ENCODE data around the gene UTS2. TPM values are rescaled to one million over a fixed set of nuclear protein-coding genes. Genes with fewer than 3 reads are reported as not detected.

Gene UTS2
- total RNA-seq, 1 donor from 2014 or later: not detected

DNA sequence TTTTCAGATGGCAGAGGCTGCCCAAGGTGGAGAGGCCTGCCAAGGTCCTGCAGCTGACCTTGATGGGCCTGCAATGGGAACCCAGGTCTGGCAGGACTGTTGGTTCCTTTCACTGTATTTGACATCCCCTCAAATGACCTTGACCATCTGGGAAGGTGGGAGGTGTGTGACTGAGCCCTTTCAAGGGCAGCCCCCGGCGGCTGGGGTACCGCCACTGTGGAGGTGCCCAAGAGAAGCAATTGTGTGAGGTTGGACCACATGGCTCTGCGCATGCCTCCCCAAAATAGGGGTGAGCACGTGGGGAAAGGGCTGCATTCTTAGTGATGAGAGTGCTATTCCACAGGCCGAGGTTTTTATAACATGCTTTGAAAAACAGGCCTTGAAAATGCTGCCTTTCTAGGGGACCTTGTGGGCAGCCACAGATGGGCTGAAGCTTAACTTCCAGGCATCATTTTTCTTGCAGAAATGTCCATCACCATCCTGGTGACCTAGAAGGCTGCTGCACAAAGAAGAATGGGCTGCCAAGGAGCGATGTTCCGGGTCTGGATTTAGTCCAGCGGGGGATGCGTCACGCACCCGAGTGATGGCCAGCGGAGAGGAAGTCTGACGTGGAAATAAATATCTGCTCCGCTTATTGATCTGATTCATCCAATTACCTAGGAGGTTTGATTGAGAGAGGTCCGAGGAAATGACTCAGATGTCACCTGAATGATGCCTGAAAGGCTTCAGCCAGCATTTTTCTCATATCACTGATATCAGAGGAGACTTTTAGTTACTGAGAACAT, 16.5 kb upstream of the UTS2 start:
- FAIRE-seq: no peak
- Histone ChIP-seq H3K4me3 (ENCODE audit: low read depth, low read length) (no peak overlapping the region), H3K36me3 (ENCODE audit: control insufficient read depth, insufficient read depth, low read length) (no peaks in the 10 kb centered on the region), H3K27me3 (ENCODE audit: control insufficient read depth, insufficient read depth, low read length) (no peaks in the 10 kb centered on the region)
- no peak for DNase-seq (ENCODE audit: low read depth)
- no peak for TF ChIP-seq CTCF (IDR thresholded peaks at IDR 0.05; ENCODE audit: insufficient read depth, low read length, severe bottlenecking)

DNA sequence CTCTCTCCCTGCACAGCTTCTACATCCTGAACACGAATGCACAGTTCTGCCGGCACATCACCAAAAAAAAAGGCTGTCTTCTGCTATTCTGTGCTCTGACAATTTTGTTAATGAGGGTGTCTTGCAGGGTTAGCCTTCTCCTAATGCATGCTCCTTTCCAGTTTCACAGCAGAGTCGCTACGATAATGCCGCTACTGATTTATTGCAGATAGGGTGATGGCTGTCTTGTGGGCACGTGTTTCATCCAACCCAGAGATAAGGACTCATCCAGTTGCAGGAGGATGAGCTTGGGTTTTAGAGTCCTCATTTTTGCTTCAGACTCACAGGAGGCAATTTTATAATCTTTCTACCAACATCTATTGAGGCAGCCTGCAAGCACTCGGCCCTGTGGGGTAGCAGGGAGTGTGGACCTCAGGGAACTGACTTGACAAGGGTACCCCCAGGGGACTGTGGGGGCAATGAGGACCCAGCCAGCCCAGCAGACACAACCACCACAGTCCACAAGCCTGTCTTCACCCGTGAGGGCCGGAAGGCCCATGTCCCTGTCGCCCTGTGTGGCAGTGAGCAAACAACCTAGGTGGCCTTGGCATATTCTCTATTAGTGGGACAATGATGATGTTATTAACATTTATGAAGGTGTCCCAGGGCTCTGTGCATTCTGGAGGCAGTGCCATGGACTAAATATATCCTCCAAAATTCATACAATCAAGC, 15.4 kb upstream of the UTS2 start:
- TF ChIP-seq CTCF (IDR thresholded peaks at IDR 0.05; ENCODE audit: insufficient read depth, low read length, severe bottlenecking): no peak
- DNase-seq (ENCODE audit: low read depth) (no peak), FAIRE-seq (no peak)
- Histone ChIP-seq H3K27me3 (ENCODE audit: control insufficient read depth, insufficient read depth, low read length) (no peaks in the 10 kb centered on the region), H3K36me3 (ENCODE audit: control insufficient read depth, insufficient read depth, low read length) (no peaks in the 10 kb centered on the region), H3K4me3 (ENCODE audit: low read depth, low read length) (no peak overlapping the region)

DNA sequence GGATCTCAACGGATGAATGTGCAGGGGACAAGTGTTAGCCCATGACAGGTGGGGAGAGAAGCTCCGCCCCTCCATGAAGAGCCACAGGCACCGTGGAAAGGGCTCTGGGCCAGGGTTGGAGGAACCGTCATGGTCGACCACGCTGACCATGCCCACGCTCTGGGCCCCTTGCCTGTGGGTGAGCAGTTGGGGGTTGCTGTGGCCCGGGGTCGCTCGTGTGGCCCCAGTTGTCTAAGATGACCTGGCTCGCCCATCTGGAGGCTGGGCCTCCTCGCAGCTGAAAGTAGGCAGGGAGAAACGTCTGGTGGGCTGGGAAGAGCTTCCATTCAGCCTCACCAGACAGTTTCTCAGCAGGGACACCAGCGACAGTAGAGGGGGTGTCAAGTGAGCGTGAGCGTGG, 13.1 kb upstream of the UTS2 start:
- DNase-seq (ENCODE audit: low read depth) (no peak), FAIRE-seq (no peak)
- TF ChIP-seq CTCF (IDR thresholded peaks at IDR 0.05; ENCODE audit: insufficient read depth, low read length, severe bottlenecking): no peak
- Histone ChIP-seq H3K36me3 (ENCODE audit: control insufficient read depth, insufficient read depth, low read length) (no peaks in the 10 kb centered on the region), H3K27me3 (ENCODE audit: control insufficient read depth, insufficient read depth, low read length) (no peaks in the 10 kb centered on the region), H3K4me3 (ENCODE audit: low read depth, low read length) (no peak overlapping the region)

GRCh38 chr1:7863756-7864328, 11.0 kb upstream of the UTS2 start:
- DNase-seq (ENCODE audit: low read depth): no peak

More at GRCh38 chr1:7863756-7864328, 11.0 kb upstream of the UTS2 start:
- Histone ChIP-seq H3K27me3 (ENCODE audit: control insufficient read depth, insufficient read depth, low read length) (no peaks in the 10 kb centered on the region), H3K36me3 (ENCODE audit: control insufficient read depth, insufficient read depth, low read length) (no peaks in the 10 kb centered on the region), H3K4me3 (ENCODE audit: low read depth, low read length) (no peak overlapping the region)
- peak; percentile 60 for FAIRE-seq
- TF ChIP-seq CTCF (IDR thresholded peaks at IDR 0.05; ENCODE audit: insufficient read depth, low read length, severe bottlenecking): no peak
